Hair follicular keratinocyte (primary cell): ENCODE results near the gene RIPPLY3. TPM values are rescaled to one million over a fixed set of nuclear protein-coding genes. Genes with fewer than 3 reads are reported as not detected.

Experiments used
- total RNA-seq: library from RNA; depleted of rRNA; stranded (reverse); fragments of >200 nt; gene quantifications from 2 replicates; pipeline ENCODE4 v1.2.3, GENCODE V29; 2015

The RIPPLY3 gene, protein sequence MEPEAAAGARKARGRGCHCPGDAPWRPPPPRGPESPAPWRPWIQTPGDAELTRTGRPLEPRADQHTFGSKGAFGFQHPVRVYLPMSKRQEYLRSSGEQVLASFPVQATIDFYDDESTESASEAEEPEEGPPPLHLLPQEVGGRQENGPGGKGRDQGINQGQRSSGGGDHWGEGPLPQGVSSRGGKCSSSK
- 0.47 and 0.53 TPM in 2 replicates for total RNA-seq

GRCh38 chr21:37006486-37007291, at the start of gene RIPPLY3:
TSS of gene RIPPLY3 (plus strand) at chr21:37006702. CDS start at chr21:37006773, 71 bp downstream.

DNA sequence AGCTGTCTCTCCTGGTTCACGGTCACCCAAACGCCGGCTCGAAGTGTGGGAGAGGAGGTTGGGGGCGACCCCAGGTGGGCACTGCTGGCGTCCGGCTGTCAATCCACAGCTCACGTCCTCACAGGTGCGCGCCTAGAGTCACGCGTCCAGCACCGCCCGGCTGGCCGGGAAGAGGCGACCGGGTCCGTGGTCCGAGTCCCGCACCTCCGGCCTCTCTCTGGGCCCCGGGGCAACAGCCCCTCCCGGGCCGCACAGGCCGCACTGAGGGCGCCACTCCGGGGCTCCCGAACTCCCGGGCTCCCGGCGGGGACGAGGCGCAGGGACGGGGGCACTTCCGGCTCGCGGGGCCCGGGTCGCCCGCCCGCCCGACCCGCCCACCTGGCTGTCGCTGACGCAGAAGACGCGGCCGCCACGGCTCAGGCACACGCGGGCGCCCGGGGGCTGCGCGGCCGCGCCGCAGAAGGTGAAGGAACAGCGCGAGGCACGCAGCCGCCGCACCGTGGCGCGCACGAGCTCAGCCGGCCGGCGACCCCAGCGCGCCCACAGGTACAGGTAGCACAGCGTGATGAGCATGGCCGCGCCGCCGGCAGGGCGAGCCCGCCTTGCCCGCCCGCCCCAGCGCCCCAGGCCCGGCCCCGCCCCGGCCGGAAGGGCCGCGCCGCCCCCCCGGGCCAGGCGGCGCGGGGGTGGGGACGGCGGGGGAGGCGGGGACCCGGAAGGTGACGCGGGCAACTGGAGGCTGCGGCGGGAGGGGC, 40.3 kb upstream of the RIPPLY3 start, which contains the start of gene HLCS:
Gene HLCS, minus strand, starts transcription at position 604 of the 755 bp plus-strand sequence. Its CDS starts 31 bp downstream, at position 573.

Other genes with a start within 250 kb of the RIPPLY3 start
- 13.0 and 23.1 TPM in 2 replicates for gene HLCS, start 40.0 kb upstream of the RIPPLY3 start, total RNA-seq
- gene PIGP, start 66.4 kb downstream of the RIPPLY3 start, total RNA-seq = 9.5 and 12.0 TPM in 2 replicates
- 64.9 and 93.9 TPM in 2 replicates for gene TTC3, start 66.6 kb downstream of the RIPPLY3 start, total RNA-seq